Stimulated activated CD8-positive, alpha-beta memory T cell treated with anti-CD3 and anti-CD28 coated beads, Interleukin-12 subunit alpha, Interleukin-12 subunit beta, amount 100 ng/mL, for 24 hours (primary cell): Measurements from ENCODE around the gene CHAC1.

Experiments used
- DNase-seq: peaks from one replicate; pipeline ENCODE4 v3.0.0-alpha.2; 2020; ENCODE audit errors: extremely low read depth

The CHAC1 gene

DNA sequence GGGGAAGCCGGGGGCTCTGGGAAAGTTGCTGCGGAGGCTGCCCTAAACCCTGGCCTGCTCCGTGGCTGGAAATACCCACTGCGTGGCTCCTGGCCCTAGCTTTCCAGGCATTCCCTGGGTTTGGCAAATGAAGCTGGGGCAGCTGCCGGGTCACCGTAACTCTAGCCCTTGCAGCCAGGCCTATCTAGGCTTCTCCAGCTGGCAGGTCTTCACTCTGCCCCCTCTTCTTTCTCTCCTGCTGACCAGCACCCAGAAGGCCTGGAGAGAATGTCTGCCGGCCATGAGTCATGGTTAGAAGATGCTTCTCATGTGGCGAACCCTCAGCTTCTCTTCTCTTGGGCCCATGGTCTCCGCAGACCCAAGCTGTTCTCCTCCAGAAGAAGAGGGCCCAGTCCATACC lies 29.7 kb upstream of the CHAC1 start:
- no peak for DNase-seq

DNA sequence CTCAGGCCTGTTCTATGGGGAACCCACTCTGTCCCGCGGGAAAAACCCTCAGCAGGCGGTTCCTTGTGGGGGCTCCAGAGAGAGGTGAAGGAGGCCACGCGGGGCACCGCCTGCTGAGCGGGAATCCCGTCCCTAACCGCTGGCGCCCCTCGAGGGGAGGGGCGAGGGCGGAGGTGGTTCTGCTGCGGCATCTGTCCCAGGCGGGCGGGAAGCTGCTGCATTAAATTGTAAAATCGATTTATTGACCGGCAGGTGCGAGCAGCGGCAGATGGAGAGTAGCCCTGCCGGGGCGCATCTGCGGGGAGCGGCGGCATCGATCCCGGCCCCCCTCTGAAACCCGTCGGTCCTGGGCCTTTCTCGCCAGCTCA lies 27.8 kb upstream of the CHAC1 start:
- DNase-seq, result no peak

DNA sequence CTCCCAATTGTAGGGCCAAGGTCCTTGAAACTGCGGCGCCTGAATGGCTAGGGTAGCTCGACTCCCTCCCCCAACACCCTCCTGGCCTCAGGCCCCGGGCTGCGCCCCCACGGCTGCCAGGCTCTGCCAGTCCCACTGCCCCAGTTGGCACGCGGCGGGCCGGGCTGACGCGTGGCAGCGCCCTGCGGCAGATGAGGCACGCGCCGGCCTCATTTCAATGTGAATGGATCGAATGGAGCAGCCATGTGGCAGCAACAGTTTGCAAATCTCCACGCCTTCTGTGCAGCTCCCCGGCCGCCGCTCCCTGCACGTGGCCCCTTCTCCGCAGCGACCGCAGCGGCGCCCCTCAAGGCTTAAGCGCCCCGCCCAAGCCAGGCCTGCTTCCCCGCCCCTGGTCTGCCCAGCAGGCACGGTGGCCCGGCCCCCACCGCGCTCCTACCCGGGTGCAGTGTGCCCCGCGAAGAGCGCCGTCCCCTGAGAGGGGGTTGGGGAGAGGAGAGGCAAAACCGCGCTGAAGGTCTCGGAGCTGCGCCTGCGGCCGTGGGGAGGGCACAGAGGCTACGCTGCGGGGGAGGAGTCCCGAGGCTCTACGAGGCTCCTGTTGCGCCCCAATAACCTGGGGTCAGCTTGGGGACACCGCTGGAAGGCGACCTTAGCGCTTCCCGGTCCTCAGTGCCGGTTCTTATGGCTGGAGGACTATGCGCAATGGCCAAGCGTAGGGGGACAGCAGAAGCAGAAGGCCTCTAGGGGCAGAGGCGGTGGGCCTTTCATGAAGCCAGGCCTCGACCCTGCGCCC lies 27.2 kb upstream of the CHAC1 start:
- no peak for DNase-seq

DNA sequence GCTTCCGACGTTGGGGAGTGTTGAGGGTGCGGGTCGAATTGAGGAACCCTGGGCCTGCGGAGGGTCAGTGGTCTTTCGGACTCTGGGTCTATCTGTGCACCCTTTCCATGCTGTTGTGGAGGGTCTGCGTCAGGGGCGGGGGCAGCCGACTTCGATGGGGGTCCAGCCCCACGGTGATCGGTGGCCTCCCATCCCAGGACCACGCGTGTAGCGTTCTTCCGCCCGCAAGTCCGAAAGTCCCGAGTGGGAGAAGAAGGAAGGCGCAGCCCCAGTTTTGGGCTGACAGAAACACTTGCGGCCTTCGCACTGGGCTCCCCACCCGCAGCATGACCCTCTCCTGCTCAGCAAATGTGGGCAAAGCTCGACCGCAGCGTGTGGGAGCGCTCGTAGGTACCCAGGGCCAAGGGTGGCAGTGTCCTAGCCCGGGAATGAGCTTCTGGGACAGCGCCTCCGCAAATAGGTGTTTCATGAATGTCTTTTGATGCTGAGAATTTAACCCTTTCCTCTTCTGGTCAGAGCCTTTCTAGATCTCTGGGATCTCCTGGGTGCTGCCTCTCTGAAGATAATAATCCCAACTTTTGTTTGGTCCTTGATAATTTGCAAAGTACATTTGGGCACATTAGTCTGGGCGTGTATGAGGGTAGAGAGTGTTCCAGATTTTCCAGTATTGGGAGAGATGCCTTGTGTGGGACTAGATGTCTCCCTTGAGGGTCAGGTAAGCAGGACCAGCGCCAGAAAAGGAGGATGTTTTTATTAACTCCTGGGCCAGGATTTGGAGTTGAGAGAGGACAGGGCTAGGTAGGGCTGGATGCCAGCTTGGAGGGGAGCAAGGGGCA lies 26.4 kb upstream of the CHAC1 start:
- DNase-seq, result no peak

DNA sequence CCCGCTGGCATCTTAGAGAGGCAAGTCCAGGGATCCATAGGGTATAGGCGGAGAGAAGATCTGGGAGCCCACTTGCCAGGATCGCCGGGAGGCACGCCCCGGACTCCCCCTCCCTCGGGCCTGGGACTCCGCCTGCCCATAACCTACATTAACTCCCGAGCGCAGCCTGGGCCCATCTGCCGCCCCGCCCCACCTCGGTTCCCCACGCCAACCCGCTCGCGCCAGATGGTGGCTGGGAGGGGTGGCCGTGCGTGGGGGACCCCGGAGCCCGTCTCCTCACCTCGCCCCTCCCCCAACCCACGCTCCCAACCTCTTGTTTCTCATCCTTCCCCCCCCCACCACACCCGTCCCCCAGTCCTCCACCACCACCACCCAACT lies 25.8 kb upstream of the CHAC1 start:
- DNase-seq, result no peak

DNA sequence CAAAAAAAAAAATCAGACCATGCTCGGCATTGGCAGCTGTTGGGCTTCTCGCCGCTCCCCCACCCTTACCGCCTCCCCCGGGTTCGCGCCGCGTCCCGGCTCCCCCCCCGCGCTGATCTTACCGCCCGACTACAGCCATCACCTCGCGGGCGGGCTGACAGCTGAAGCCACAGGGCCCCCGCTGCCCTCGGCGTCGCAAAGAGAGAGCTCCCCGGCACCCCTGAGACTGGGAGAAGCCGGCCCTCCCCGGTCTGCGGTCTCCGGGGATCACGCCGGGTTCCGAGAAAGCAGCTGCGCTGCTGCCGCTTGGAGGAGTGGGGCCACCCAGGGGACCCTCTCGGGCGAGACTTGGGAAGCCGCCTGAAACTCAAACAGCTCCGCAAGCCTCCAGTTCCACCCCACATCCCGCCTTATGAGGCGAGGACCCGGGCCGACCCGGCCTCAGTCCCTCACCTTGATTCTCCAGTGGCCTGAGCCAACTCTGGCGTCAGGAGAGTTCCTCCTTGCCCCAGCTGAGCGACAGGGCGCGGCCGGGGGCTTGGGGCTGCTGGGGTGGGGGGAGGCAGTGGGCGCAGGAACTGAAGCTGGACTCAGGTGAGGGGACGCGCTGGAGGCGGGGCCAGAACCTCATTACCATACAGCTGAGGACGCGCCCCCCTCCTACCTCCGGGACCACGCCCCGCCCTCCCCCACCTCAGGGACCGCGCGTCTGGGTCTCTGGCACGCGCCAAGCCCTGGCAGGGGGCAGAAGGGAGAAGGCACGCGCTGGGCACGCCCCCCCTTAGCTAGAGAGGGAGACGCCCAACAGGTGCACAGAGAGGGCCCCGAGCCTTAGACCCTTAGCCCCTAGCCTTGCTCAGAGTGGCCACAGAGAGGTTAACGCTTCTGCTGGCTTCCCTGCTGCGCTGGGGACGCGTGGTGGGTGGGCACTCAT lies 25.1 kb upstream of the CHAC1 start:
- no peak for DNase-seq

DNA sequence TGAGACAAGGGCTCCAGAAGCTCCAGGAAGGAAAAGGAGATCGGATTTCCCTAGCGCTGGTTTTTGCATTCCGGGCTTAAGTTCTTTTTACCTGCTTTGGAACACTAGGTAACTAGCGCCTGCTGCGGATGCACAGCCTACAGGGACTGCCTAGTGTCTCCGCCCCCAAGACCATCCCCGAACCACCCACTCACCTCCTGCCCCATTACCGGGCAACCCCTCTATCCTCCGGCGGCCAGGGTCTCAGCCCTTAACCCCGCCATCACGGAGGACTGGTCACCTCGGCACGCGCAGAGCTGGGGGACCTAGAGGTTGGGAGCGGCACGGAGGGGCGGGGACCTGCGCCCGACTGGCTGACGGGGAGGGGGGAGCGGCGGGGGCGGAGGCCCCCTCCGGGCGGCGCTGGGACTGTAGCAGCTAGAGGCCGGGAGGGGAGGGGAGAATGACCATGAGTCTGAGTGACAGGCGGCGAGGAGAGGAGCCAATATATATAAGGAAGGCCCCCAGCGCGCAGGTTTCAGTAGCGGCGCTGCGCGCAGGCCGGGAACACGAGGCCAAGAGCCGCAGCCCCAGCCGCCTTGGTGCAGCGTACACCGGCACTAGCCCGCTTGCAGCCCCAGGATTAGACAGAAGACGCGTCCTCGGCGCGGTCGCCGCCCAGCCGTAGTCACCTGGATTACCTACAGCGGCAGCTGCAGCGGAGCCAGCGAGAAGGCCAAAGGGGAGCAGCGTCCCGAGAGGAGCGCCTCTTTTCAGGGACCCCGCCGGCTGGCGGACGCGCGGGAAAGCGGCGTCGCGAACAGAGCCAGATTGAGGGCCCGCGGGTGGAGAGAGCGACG lies 24.2 kb upstream of the CHAC1 start, which contains the start of gene DLL4:
Gene DLL4, plus strand, starts transcription at position 520 of the 839 bp plus-strand sequence. CDS start 329 bp downstream, outside the sequence.
- DNase-seq, result no peak

DNA sequence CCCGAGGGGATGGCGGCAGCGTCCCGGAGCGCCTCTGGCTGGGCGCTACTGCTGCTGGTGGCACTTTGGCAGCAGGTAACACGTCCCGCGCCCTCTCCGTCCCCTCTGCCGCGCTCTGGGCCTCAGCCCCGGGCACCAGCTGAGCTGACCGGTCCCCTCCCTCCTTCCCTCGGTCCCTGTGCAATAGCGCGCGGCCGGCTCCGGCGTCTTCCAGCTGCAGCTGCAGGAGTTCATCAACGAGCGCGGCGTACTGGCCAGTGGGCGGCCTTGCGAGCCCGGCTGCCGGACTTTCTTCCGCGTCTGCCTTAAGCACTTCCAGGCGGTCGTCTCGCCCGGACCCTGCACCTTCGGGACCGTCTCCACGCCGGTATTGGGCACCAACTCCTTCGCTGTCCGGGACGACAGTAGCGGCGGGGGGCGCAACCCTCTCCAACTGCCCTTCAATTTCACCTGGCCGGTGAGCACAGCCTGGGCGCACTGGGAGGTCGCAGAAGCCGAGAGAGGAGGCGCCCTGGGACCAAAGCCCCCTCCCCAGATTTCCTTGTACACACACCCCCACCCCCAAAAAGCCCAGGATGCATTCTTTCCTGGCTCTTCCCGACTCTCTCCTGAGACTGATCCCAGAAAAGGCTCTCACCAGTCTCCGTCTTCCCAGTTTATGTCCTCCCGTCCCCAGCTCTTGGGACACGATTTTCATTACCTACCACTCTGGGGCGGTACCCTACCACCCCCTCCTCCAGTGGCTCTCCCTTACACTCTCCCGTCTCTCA lies 23.4 kb upstream of the CHAC1 start:
- DNase-seq, result no peak

DNA sequence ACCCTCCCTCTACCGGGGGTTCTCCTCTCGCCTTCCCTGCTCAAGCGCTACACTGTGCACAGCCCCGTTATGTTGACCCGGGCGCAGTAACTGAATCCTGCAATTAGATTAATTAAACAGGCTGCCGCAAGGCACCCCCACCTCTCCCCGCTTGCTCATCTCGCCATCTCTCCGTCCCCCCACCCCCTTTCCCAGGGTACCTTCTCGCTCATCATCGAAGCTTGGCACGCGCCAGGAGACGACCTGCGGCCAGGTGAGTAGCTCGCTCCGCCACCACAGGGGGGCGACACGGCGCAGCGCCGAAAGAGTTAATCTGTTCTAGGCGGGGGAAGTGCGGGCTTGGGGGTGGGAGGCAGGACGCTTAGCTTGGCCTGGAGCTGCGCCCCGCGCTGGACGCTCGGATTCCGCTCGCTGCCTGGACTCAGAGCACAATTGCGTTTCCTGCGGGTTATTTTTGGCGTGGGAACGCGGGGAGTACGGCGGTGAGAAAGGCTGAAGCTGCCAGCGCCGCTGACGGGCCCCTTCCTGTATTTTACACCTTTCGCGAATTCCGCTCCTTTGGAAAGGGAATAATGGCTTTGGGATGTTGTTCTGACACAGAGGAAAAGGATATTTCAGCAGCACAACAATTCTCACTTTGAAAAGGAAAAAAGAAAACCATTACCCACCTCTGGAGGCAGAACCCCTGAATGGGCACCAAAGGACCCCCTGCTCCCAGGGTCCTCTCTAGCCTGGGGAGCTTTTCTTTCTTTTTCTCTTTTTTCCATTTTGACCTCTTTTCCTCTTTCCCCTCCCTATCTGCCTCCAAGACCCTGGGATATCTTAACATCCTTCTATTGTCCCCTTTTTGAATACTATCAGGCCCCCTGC lies 22.6 kb upstream of the CHAC1 start:
- no peak for DNase-seq

DNA sequence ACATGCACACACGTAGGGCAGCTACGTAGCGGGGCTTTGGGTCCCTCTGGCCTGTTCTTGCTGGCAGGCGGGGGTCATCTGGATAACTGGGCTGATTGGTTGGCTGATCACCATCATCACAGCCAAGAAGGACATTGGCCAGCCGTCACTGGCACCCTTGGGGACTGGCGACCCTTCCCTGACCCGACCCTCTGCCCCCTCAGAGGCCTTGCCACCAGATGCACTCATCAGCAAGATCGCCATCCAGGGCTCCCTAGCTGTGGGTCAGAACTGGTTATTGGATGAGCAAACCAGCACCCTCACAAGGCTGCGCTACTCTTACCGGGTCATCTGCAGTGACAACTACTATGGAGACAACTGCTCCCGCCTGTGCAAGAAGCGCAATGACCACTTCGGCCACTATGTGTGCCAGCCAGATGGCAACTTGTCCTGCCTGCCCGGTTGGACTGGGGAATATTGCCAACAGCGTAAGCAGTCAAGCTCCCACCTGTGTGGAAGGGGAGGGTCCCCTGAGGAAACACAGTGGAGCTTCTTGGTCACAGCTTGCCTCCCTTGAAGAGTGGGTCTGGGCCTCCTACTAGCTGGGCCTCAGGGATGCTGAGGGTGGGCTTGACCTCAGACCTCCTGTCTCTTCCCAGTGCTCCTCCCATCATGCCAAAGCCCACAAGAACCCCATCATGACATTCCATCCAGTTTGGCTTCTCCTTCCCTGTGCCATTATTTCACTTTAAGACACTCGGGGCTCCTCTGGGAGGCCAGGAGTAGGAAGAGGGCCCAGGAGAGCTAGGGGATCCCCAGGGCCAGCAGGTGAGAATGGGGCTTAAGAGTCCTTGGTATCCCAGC lies 21.8 kb upstream of the CHAC1 start:
- DNase-seq, result no peak

DNA sequence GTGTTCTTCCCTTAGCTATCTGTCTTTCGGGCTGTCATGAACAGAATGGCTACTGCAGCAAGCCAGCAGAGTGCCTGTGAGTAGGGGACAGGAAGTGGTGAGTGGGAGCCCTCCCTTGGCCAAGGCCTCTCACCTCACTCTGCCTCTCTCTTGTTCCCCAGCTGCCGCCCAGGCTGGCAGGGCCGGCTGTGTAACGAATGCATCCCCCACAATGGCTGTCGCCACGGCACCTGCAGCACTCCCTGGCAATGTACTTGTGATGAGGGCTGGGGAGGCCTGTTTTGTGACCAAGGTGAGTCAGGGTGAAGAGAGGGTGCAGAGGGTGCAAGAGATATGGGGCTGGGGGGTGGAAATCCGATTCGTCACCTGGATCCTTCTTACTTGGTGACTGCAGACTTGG lies 21.1 kb upstream of the CHAC1 start:
- DNase-seq, result no peak

DNA sequence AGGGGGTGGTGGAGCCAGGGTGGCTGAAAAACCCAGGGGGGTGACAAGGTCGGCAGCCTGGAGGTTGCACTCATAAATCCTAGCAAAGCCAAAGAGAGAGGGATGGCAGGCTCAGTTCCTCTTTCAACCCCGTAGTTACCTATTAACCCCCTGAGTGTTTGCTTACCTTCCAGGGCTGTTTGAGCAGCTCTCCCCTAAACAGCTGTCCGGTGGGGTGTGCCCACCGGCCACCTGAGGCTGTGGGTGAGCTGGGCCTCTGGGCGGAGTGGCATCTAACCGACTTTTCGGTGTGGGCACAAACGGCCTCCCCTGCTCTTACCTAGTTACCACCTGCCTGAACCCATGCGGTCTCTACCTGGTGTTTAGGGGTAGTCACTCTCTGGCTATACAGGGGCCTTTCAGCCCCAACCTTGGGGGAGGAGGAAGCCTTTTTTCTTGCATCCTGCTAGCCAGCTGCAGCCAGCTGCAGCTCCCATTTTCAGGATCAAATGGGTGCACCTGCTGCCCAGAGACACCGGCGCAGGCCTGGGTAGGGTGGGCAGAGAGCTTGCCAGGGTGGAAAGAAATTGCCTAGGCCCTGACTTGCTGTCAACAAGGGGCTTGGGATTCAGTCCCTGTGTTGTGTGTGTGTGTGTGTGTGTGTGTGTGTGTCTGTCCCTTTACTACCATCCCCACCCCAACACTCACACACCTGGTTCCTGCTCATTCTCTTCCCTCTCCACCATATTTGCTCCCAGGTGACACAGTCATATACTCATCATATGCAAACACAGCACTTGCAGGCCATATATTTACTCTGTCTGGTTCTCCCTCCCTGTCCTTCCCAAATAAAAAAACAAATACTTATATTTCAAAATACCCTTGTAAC lies 20.4 kb upstream of the CHAC1 start:
- DNase-seq, result no peak

DNA sequence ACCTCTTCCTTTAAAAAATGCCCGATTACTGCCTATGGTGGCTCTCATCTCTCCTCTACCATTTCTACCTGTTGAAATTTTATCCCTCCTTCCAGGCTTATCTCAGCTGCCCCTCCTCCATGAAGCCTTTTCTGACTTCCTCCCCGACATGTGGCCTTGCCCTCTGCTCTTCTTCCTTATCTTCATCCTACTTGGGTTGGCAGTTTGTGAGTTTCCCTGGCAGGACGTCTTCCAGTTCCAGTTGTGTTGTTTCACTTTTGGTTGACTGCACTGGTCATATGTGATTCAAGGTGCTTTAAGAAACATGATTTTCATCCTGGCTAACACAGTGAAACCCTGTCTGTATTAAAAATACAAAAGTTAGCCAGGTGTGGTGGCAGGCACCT lies 19.8 kb upstream of the CHAC1 start:
- no peak for DNase-seq

DNA sequence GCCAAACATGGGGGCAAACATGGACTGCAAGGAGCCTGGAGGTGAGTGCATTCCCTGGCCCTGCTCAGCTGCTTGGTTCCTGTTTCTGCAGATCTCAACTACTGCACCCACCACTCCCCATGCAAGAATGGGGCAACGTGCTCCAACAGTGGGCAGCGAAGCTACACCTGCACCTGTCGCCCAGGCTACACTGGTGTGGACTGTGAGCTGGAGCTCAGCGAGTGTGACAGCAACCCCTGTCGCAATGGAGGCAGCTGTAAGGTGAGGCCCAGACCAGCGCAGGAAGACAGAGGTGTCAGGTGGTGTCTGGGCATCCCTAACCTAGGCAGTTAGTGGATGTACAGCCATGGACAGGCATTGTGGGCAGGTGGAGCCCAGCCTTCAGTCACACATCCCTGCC lies 18.8 kb upstream of the CHAC1 start:
- DNase-seq, result no peak

DNA sequence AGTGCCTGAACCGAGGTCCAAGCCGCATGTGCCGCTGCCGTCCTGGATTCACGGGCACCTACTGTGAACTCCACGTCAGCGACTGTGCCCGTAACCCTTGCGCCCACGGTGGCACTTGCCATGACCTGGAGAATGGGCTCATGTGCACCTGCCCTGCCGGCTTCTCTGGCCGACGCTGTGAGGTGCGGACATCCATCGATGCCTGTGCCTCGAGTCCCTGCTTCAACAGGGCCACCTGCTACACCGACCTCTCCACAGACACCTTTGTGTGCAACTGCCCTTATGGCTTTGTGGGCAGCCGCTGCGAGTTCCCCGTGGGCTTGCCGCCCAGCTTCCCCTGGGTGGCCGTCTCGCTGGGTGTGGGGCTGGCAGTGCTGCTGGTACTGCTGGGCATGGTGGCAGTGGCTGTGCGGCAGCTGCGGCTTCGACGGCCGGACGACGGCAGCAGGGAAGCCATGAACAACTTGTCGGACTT lies 17.0 kb upstream of the CHAC1 start:
- DNase-seq, result no peak

DNA sequence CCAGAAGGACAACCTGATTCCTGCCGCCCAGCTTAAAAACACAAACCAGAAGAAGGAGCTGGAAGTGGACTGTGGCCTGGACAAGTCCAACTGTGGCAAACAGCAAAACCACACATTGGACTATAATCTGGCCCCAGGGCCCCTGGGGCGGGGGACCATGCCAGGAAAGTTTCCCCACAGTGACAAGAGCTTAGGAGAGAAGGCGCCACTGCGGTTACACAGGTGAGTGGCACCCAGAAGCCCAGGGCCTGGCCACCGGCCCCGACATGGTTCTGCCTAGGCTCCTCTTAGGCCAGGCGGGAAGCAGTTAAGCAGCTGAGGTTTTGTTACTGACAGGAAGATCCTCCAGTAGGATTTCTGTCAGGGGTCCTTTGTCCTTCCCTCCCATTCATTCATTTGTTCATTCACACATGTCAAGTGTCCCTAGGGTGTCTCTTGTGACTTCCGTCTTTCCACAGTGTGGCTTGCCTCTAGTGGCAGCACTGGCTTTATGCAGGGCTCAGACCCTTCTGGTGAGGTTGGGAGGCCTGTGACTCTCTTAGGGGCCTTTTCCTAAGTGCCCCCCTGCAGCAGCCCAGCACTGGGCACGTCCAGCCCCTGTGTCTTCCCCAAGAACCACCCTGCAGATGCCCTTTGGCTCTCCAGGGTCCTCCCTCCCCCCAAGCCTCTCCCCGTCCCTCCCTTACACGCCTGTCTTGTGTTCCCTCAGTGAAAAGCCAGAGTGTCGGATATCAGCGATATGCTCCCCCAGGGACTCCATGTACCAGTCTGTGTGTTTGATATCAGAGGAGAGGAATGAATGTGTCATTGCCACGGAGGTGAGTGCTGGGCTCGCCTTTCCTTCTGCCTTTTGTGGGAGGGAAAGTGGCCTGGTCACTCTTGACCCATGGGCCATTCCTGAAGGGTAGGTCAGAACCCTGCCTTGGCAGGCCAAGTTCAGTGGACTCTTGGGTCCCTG lies 16.3 kb upstream of the CHAC1 start:
- no peak for DNase-seq
